ENCODE results near the gene DUSP1.

DNA sequence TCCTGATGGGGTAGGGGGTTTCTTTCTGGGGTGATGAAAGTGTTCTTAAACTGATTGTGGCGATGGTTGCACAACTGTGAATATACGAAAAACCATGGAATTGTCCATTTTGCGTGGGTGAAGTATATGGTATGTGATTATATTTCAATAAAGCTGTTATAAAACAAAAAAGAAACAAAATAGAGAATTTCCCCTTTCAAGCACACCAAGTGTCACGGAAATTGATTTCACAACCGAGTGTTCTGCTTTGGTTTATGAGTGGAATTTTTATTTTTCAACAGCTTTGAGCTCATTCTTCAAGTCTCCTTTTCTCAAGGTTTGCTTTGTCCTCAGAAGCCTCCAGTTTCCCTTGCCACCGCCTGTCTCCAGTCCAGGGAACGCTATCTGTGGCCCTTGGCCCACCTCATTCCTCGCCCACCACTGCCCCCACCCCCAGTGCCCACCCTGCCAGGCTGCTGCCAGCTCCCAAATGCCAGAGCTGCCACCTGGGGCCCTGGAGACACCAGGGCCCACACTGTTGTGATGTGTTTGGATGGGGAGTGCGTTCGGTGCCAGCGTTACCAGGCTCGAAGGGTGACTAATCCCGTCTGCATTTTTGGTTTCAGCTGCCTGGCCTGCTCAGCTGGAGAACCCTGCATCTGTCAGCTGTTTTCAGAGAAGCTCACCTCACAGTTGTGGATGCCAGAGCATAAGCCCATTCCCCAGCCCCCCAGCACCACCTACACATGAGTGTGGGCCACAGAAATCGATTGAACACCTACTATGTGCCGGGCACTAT is 30.4 kb downstream of the DUSP1 start:
- TF ChIP-seq, protein P1, sequence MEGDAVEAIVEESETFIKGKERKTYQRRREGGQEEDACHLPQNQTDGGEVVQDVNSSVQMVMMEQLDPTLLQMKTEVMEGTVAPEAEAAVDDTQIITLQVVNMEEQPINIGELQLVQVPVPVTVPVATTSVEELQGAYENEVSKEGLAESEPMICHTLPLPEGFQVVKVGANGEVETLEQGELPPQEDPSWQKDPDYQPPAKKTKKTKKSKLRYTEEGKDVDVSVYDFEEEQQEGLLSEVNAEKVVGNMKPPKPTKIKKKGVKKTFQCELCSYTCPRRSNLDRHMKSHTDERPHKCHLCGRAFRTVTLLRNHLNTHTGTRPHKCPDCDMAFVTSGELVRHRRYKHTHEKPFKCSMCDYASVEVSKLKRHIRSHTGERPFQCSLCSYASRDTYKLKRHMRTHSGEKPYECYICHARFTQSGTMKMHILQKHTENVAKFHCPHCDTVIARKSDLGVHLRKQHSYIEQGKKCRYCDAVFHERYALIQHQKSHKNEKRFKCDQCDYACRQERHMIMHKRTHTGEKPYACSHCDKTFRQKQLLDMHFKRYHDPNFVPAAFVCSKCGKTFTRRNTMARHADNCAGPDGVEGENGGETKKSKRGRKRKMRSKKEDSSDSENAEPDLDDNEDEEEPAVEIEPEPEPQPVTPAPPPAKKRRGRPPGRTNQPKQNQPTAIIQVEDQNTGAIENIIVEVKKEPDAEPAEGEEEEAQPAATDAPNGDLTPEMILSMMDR (IDR thresholded peaks at IDR 0.05), result no peak
- no peak for TF ChIP-seq POLR2A (IDR thresholded peaks at IDR 0.05)
- peak; percentile 35 to 59 for TF ChIP-seq POLR2AphosphoS5 (IDR thresholded peaks at IDR 0.05; ENCODE audit: insufficient read depth in 1 of 2, low read depth in 1 of 2)

Measured in vagina (tissue), 2 donors.